A673 (cell line): ENCODE measurements around the gene ZSWIM6. TPM values are rescaled to one million over a fixed set of nuclear protein-coding genes. Genes with fewer than 3 reads are reported as not detected.

ENCODE experiments used
- BruUV-seq: library from RNA; stranded (reverse); fragments of 400-500 nt; replicated peaks from 2 replicates; lab custom pipeline; 2021; lab: Mats Ljungman, UMichigan
- CTCF ChIA-PET: fragments of 300-600 bp; sonication (Branson Sonifier 250); formaldehyde crosslinking; loops from one replicate; lab custom pipeline; 2022; ENCODE audit warnings: antibody characterized with exemption; lab: Charles Lee
- POLR2A ChIA-PET: fragments of 300-600 bp; sonication (Branson Sonifier 250); formaldehyde crosslinking; loops from one replicate; lab custom pipeline; 2022; ENCODE audit warnings: antibody characterized with exemption; ENCODE audit not compliant: low non-redundant PET; lab: Charles Lee
- DNase-seq: peaks from one replicate; pipeline ENCODE4 v3.0.0-alpha.2; 2015; ENCODE audit warnings: low spot score
- H3K27ac ChIP-seq: fragments of 200-600 bp; sonication (generic); 2 replicates; pipeline ENCODE4 v1.5.1; 2016; ENCODE audit warnings: mixed run types, low read depth, mild to moderate bottlenecking, mixed read lengths, antibody characterized with exemption, low read length; ENCODE audit not compliant: poor library complexity, severe bottlenecking
- H3K27me3 ChIP-seq: fragments of 200-600 bp; sonication (generic); replicated peaks from 2 replicates; pipeline ENCODE4 v1.6.1; 2017; ENCODE audit warnings: mixed run types, low read depth, mild to moderate bottlenecking, mixed read lengths, antibody characterized with exemption, low read length; ENCODE audit not compliant: insufficient read depth, poor library complexity
- H3K36me3 ChIP-seq: fragments of 200-600 bp; sonication (generic); 2 replicates; pipeline ENCODE4 v1.6.1; 2016; ENCODE audit warnings: mixed run types, mild to moderate bottlenecking, mixed read lengths, antibody characterized with exemption, low read length; ENCODE audit not compliant: insufficient read depth, poor library complexity, severe bottlenecking
- H3K4me1 ChIP-seq: fragments of 200-600 bp; sonication (generic); 2 replicates; pipeline ENCODE4 v1.6.1; 2017; ENCODE audit warnings: mixed run types, mild to moderate bottlenecking, mixed read lengths, antibody characterized with exemption, low read length; ENCODE audit not compliant: insufficient read depth, poor library complexity, severe bottlenecking
- H3K4me3 ChIP-seq: fragments of 200-600 bp; sonication (generic); 2 replicates; pipeline ENCODE4 v1.5.1; 2016; ENCODE audit warnings: low read depth, mixed run types, mild to moderate bottlenecking, mixed read lengths, low read length; ENCODE audit not compliant: poor library complexity, severe bottlenecking
- H3K9me3 ChIP-seq: fragments of 200-600 bp; sonication (generic); 2 replicates; pipeline ENCODE4 v1.6.1; 2016; ENCODE audit warnings: mixed run types, low read depth, mild to moderate bottlenecking, mixed read lengths, antibody characterized with exemption, low read length; ENCODE audit not compliant: poor library complexity, severe bottlenecking
- CTCF ChIP-seq: fragments of 300-800, 200-600 bp; sonication (generic); conservative IDR thresholded peaks from 2 replicates; pipeline ENCODE4 v1.5.1; 2017; ENCODE audit warnings: low read depth, mild to moderate bottlenecking, antibody characterized with exemption, low read length, moderate library complexity, mixed read lengths
- EZH2 ChIP-seq: fragments of 200-600 bp; sonication (generic); IDR thresholded peaks from 2 replicates; pipeline ENCODE4 v1.6.1; 2017; ENCODE audit warnings: borderline replicate concordance, low read depth, mild to moderate bottlenecking, mixed read lengths, antibody characterized with exemption, low read length; ENCODE audit not compliant: poor library complexity, severe bottlenecking
- intact Hi-C: fragments of 100-400 bp; cut with micrococcal nuclease; formaldehyde crosslinking; loops from one replicate; pipeline ENCODE4 v1.10.0; 2022; ENCODE audit not compliant: unreplicated experiment
- total RNA-seq: library from RNA; stranded (reverse); gene quantifications from 2 replicates; pipeline ENCODE4 v1.2.3, GENCODE V29; 2021

ZSWIM6 gene
- total RNA-seq, 1 experiment from 2014 or later, result 47.3 TPM

- CTCF ChIA-PET, result no interaction called here
- Histone ChIP-seq H3K4me1 (peaks cover 21% of the 10 kb centered on the region), H3K9me3 (no peaks in the 10 kb centered on the region), H3K36me3 (no peaks in the 10 kb centered on the region), H3K27me3 (no peaks in the 10 kb centered on the region), H3K27ac (no peak overlapping the region), H3K4me3 (no peak overlapping the region)
- POLR2A ChIA-PET, result no interaction called here
- TF ChIP-seq CTCF (no peak), EZH2 (no peak)
- intact Hi-C loops, result no loop called here
- BruUV-seq, result no TSS peak
- DNase-seq, result no peak
Observed at GRCh38 chr5:61385627-61386026, 53.6 kb downstream of the ZSWIM6 start.

GRCh38 chr5:61386045-61386800 lies 54.2 kb downstream of the ZSWIM6 start:
- no peak for DNase-seq
- Histone ChIP-seq H3K9me3 (no peaks in the 10 kb centered on the region), H3K27ac (no peak overlapping the region), H3K4me3 (no peak overlapping the region), H3K4me1 (peaks cover 21% of the 10 kb centered on the region), H3K27me3 (no peaks in the 10 kb centered on the region), H3K36me3 (no peaks in the 10 kb centered on the region)
- intact Hi-C loops, result no loop called here
- ChIA-PET POLR2A (interaction anchor here (0.6 kb wide), 1 partner anchor 17 kb away, joined by 3 read pairs; no protein-coding TSS in a partner anchor), CTCF (no interaction called here)
- no TSS peak for BruUV-seq
- TF ChIP-seq CTCF (no peak), EZH2 (no peak)

GRCh38 chr5:61389609-61390008 lies 57.6 kb downstream of the ZSWIM6 start:
- no peak for DNase-seq
- no TSS peak for BruUV-seq
- H3K27ac ChIP-seq, result no peak overlapping the region
- ChIA-PET POLR2A (interaction anchor here (0.6 kb wide), 1 partner anchor 138 kb away, joined by 6 read pairs; no protein-coding TSS in a partner anchor), CTCF (no interaction called here)
- no peaks in the 10 kb centered on the region for H3K36me3 ChIP-seq
- H3K4me3 ChIP-seq, result no peak overlapping the region
- H3K9me3 ChIP-seq, result no peaks in the 10 kb centered on the region
- no peaks in the 10 kb centered on the region for H3K27me3 ChIP-seq
- no peak for TF ChIP-seq CTCF
- intact Hi-C loops, result no loop called here
- H3K4me1 ChIP-seq, result peaks cover 27% of the 10 kb centered on the region
